Endothelial cell of umbilical vein (primary cell): ENCODE data around the gene WDR76.

Source experiments
- EZH2 ChIP-seq: IDR thresholded peaks from 2 replicates; pipeline ENCODE4 v1.6.1; 2012; ENCODE audit warnings: borderline replicate concordance, low read depth, mild to moderate bottlenecking, moderate library complexity, low read length, inconsistent platforms; ENCODE audit not compliant: severe bottlenecking
- POLR2A ChIP-seq: IDR thresholded peaks from 2 replicates; pipeline ENCODE4 v1.6.1; 2012; ENCODE audit warnings: low read depth, mild to moderate bottlenecking, control low read depth, low read length
- TF ChIP-seq, protein P1 (sequence below), 2 donors: IDR thresholded peaks; 1 replicate in 1 of 2; 2 replicates in 1 of 2; pipeline ENCODE4 v1.5.1; 2011; ENCODE audit warnings: low read length in 2 of 2, mild to moderate bottlenecking in 2 of 2, moderate library complexity in 2 of 2, control low read depth in 1 of 2, inconsistent platforms in 1 of 2, low read depth in 1 of 2; ENCODE audit not compliant: insufficient read depth in 1 of 2; ENCODE audit errors: extremely low read depth in 1 of 2

DNA sequence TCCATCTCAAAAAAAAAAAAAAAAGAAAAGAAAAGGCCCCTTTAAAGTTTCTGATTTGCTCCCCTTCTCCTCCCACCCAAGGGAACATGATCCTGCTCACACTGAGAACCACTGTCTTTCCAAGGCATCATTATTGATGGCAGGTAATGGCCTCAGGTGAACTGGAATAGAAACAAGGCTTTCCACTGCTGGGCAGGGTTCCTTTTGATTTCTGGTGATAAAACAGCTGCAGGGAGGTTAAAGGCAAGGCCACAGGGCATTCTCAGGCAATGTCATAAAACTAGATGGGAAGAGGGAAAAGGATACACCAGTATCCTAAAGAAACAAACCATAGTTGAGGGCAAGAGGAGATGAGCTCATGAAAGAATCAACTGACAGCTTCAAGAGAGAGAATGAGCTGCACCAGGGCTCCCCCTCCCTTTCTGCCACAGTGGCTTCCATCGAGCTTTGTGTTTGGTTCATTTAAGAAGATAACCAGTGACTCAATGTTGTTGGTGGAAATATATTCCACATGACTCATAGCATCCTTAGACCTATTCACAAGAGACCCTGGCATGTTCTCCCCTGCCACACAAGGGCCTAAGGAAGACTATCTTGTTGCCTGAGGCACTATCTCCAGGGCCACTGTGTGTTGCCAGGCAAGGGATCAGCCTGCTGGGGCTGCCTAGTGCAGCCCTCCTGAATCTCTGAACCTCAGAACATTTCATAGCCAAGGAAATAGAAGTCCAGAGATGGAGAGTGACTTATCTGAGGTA is 86.4 kb downstream of the WDR76 start:
- no peak for TF ChIP-seq EZH2
- TF ChIP-seq, protein P1, sequence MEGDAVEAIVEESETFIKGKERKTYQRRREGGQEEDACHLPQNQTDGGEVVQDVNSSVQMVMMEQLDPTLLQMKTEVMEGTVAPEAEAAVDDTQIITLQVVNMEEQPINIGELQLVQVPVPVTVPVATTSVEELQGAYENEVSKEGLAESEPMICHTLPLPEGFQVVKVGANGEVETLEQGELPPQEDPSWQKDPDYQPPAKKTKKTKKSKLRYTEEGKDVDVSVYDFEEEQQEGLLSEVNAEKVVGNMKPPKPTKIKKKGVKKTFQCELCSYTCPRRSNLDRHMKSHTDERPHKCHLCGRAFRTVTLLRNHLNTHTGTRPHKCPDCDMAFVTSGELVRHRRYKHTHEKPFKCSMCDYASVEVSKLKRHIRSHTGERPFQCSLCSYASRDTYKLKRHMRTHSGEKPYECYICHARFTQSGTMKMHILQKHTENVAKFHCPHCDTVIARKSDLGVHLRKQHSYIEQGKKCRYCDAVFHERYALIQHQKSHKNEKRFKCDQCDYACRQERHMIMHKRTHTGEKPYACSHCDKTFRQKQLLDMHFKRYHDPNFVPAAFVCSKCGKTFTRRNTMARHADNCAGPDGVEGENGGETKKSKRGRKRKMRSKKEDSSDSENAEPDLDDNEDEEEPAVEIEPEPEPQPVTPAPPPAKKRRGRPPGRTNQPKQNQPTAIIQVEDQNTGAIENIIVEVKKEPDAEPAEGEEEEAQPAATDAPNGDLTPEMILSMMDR (IDR thresholded peaks at IDR 0.05; ENCODE audit: extremely low read depth in 1 of 2, insufficient read depth in 1 of 2, low read depth in 1 of 2, low read length in 2 of 2), result no peak
- TF ChIP-seq POLR2A, result peak; percentile 46
